Gastrocnemius medialis (tissue), 4 donors: Measurements from ENCODE around the gene UBE4B. TPM values are rescaled to one million over a fixed set of nuclear protein-coding genes. Genes with fewer than 3 reads are reported as not detected.

Experiments
- ATAC-seq, 2 donors: fragments of 150-250 bp; one replicate each; pipeline ENCODE4 v1.9.1; 2016
- DNase-seq, 2 donors: peaks; one replicate each; pipeline ENCODE4 v3.0.0-alpha.2; 2019
- H3K27ac ChIP-seq, 4 donors: fragments of 200-600 bp; sonication (generic); 1 replicate in 1 of 4; 2 replicates in 3 of 4; pipeline ENCODE4 v1.5.1; 2016 to 2018; ENCODE audit warnings: mild to moderate bottlenecking in 2 of 4, moderate library complexity in 1 of 4
- H3K27me3 ChIP-seq, 3 donors: fragments of 200-600 bp; sonication (generic) in 2 of 3; 1 replicate in 1 of 3; 2 replicates in 2 of 3; pipeline versions ENCODE4 v1.5.1 to v1.6.0; 2016 to 2019; ENCODE audit warnings: mild to moderate bottlenecking in 1 of 3, moderate library complexity in 1 of 3
- H3K36me3 ChIP-seq, 2 donors: fragments of 200-600 bp; sonication (generic) in 1 of 2; one replicate each; pipeline ENCODE4 v1.5.1; 2017 to 2018
- H3K4me1 ChIP-seq, 2 donors: fragments of 200-600 bp; sonication (generic) in 1 of 2; one replicate each; pipeline ENCODE4 v1.5.1; 2016 to 2017; ENCODE audit warnings: mild to moderate bottlenecking in 2 of 2
- H3K4me3 ChIP-seq, 4 donors: fragments of 200-600 bp; sonication (generic) in 3 of 4; 1 replicate in 1 of 4; 2 replicates in 3 of 4; pipeline ENCODE4 v1.5.1; 2016 to 2019; ENCODE audit warnings: mild to moderate bottlenecking in 2 of 4
- H3K9me3 ChIP-seq, 3 donors: fragments of 200-600 bp; sonication (generic) in 2 of 3; 1 replicate in 1 of 3; 2 replicates in 2 of 3; pipeline ENCODE4 v1.5.1; 2016 to 2019
- POLR2A ChIP-seq, 2 donors: fragments of 450-650 bp; IDR thresholded peaks; one replicate each; pipeline ENCODE4 v1.6.1; 2017; ENCODE audit warnings: antibody characterized with exemption in 2 of 2, mild to moderate bottlenecking in 2 of 2, moderate library complexity in 2 of 2
- in situ Hi-C, 4 donors: fragments of 200-750 bp; cut with MboI; loops; one replicate each; pipeline versions ENCODE4 v1.15.0 to v1.8.0; 2017; ENCODE audit warnings: low sequenced_read_pairs in 4 of 4
- intact Hi-C: fragments of 100-400 bp; cut with DNase I; formaldehyde crosslinking; loops from one replicate; pipeline ENCODE4 v1.15.1; 2023; ENCODE audit warnings: low total_unique reads
- total RNA-seq, 4 donors: library from RNA; depleted of rRNA; stranded (reverse); fragments of >200 nt; gene quantifications; one replicate each; pipeline versions ENCODE4 v1.1.0 to v1.2.3, GENCODE V29; 2016
- TF ChIP-seq, protein P1 (sequence below), 5 experiments: fragments of 450-650 bp in 3 of 5; fragments of 200-600 bp in 2 of 5; sonication (generic) in 2 of 5; IDR thresholded peaks in 4 of 5; conservative IDR thresholded peaks in 1 of 5; 1 replicate in 4 of 5; 2 replicates in 1 of 5; pipeline ENCODE4 v1.5.1; 2016 to 2019; ENCODE audit warnings: antibody characterized with exemption in 5 of 5, mild to moderate bottlenecking in 3 of 5, moderate library complexity in 3 of 5

Gene UBE4B
- total RNA-seq, 4 donors from 2014 or later = 42.6 to 143 (median 98.2) TPM

DNA sequence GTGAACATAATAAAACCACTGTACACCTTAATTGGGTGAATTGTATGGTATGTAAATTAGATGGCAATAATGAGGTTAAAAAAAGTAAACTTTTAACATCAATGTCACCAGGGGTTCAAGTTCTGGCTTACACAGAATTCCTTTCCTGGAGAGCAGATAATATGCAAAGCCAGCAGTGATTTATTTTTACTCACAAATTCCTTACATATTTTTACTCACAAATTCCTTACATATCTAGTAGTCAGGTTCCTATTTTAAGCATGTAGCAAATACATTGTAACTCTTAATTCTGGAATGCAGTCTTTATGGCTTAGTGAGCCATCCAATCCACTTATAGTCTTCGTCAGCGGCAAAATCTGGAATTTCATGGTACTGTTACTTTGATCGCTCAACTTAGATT lies 1.3 kb upstream of the UBE4B start:
- in situ Hi-C loops (loop anchor here in 2 of 4 donors (5.0 to 10.0 kb wide), 2 partner anchors 154 to 157 kb away; no protein-coding TSS in a partner anchor), intact Hi-C loops (loop anchor here (5.0 to 10.0 kb wide), 2 partner anchors 76 to 237 kb away; no protein-coding TSS in a partner anchor)
- DNase-seq (no peak), ATAC-seq (no peak)
- Histone ChIP-seq H3K4me1 (peaks cover 21 to 24% of the 10 kb centered on the region in 2 donors), H3K27me3 (no peaks in the 10 kb centered on the region), H3K4me3 (no peak overlapping the region), H3K36me3 (peaks cover 0 to 3% of the 10 kb centered on the region in 2 donors), H3K27ac (no peak overlapping the region), H3K9me3 (no peaks in the 10 kb centered on the region)
- TF ChIP-seq POLR2A (IDR thresholded peaks at IDR 0.05) = no peak
- TF ChIP-seq, protein P1, sequence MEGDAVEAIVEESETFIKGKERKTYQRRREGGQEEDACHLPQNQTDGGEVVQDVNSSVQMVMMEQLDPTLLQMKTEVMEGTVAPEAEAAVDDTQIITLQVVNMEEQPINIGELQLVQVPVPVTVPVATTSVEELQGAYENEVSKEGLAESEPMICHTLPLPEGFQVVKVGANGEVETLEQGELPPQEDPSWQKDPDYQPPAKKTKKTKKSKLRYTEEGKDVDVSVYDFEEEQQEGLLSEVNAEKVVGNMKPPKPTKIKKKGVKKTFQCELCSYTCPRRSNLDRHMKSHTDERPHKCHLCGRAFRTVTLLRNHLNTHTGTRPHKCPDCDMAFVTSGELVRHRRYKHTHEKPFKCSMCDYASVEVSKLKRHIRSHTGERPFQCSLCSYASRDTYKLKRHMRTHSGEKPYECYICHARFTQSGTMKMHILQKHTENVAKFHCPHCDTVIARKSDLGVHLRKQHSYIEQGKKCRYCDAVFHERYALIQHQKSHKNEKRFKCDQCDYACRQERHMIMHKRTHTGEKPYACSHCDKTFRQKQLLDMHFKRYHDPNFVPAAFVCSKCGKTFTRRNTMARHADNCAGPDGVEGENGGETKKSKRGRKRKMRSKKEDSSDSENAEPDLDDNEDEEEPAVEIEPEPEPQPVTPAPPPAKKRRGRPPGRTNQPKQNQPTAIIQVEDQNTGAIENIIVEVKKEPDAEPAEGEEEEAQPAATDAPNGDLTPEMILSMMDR (IDR thresholded peaks at IDR 0.05 in 4 of 5, conservative IDR thresholded peaks at IDR 0.05 in 1 of 5) = no peak

DNA sequence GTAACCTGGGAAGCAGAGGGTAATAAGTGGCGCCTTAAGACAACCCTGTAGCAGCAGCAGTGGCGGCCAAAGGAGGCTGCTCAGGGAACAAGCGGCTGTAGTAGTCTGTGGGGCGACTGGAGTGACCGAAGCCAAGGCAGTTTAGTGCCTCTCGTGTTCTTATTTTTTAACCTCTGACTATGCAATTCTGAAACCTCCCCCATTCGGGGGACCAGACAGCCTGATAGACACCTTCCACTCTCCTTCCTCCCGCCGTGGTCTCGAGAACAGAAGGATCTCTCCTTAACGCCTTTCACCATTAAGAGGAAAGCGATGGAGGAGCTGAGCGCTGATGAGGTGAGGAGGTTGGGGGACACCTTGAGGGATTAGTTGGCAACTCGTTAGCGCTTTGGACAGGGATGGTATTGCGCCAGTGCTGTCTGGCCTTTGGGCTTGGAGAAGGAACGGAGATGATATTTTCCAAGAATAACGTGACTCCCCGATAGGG lies 644 bp downstream of the UBE4B start:
- peak; percentile 73 to 76 for ATAC-seq

DNA sequence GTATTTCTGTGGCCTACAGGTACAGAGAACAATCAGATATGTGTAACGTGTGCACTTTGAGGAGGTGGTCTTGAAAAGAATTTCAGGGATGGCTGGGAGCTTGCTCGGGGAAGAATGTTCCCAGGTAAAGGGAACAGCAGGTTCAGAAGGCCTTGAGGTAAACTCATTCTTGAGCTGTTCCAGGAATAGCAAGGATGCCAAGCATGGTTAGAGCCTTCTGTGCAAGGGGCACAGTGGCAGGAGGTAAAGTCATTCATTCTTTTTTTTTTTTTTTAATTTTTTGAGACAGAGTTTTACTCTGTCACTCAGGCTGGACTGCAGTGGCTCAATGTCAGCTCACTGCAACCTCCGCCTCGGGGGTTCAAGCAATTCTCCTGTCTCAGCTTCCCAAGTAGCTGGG lies 10.0 kb downstream of the UBE4B start:
- no peak for DNase-seq
- Histone ChIP-seq H3K36me3 (peaks cover 0 to 21% of the 10 kb centered on the region in 2 donors), H3K9me3 (no peaks in the 10 kb centered on the region), H3K27ac (no peak overlapping the region), H3K4me3 (no peak overlapping the region), H3K4me1 (peaks cover 24 to 44% of the 10 kb centered on the region in 2 donors), H3K27me3 (no peaks in the 10 kb centered on the region)
- ATAC-seq = no peak
- intact Hi-C loops (no loop called here), in situ Hi-C loops (no loop called here)
- TF ChIP-seq, protein P1 (IDR thresholded peaks at IDR 0.05 in 4 of 5, conservative IDR thresholded peaks at IDR 0.05 in 1 of 5) = no peak
- no peak for TF ChIP-seq POLR2A (IDR thresholded peaks at IDR 0.05)

More for the DNA sequence above, 644 bp downstream of the UBE4B start:
- TF ChIP-seq POLR2A (IDR thresholded peaks at IDR 0.05) = no peak
- TF ChIP-seq, protein P1 (IDR thresholded peaks at IDR 0.05 in 4 of 5, conservative IDR thresholded peaks at IDR 0.05 in 1 of 5) = peak in 1 of 5 experiments; percentile 14
- H3K4me1 ChIP-seq = peaks cover 21 to 26% of the 10 kb centered on the region in 2 donors
- DNase-seq = peak; percentile 32 to 46
- in situ Hi-C loops (loop anchor here in 2 of 4 donors (5.0 to 10.0 kb wide), 2 partner anchors 156 to 159 kb away; no protein-coding TSS in a partner anchor), intact Hi-C loops (loop anchor here (2.0 to 10.0 kb wide), 3 partner anchors 74 to 239 kb away; no protein-coding TSS in a partner anchor)
- H3K27me3 ChIP-seq = no peaks in the 10 kb centered on the region
- H3K36me3 ChIP-seq = peaks cover 0 to 19% of the 10 kb centered on the region in 2 donors
- peak overlapping the region; percentile 75 to 93 (median 86) for H3K4me3 ChIP-seq
- peak overlapping the region; percentile 92 to 98 (median 96) for H3K27ac ChIP-seq
- no peaks in the 10 kb centered on the region for H3K9me3 ChIP-seq

DNA sequence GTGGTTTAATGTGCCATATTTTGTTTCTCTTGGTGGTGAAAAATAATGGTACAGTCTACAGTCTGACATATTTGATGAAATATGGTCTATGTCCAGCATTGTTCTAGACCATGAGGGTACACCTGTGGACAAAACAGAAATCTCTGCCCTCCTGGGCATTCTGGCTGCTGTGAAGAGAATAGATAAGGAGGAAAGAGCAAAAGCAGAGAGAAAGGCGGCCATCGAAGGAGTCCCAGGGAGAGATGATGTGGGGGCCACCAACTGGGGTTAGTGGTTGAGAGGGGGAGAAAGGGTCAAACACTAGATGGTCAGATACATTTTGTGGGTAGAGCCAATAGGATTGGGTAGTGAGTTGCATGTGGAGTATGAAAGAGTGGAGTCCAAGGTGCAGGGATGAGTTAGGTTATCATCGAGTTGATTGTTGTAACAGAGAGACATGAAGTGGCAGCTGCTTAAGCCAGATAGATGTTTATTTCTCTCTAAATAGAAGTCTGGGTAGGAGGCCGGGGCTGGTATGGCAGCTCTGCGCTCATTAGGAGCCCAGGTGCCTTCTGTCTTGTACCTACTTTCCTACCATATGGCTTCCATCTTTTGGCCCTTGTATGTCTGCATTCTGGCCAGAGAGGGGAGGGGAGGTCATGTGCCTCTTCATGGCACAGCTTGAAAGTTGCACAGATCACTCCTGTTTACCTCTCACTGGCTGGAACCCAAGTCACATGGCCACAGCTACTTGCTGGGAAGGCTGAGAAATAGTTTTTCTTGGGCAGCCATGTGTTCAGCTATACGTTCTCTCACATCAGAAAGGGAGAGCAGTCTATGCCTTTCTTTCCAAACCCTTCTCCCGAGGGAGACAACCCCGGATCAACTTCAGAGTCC lies 13.0 kb downstream of the UBE4B start:
- intact Hi-C loops (loop anchor here (5.0 kb wide), 1 partner anchor 97 kb away; no protein-coding TSS in a partner anchor), in situ Hi-C loops (no loop called here)
- Histone ChIP-seq H3K9me3 (no peaks in the 10 kb centered on the region), H3K4me1 (peaks cover 27 to 53% of the 10 kb centered on the region in 2 donors), H3K27me3 (no peaks in the 10 kb centered on the region), H3K36me3 (no peaks in the 10 kb centered on the region), H3K4me3 (peak overlapping the region in 2 of 4 donors; percentile 22 to 34), H3K27ac (peak overlapping the region; percentile 68 to 89 (median 81))
- DNase-seq = peak; percentile 48 to 62
- peak; percentile 74 to 85 for ATAC-seq
- TF ChIP-seq POLR2A (IDR thresholded peaks at IDR 0.05) = no peak
- TF ChIP-seq, protein P1 (IDR thresholded peaks at IDR 0.05 in 4 of 5, conservative IDR thresholded peaks at IDR 0.05 in 1 of 5) = no peak
